NCI-H146 treated with DMSO at 0.1 percent for 48 hours (cell line): ENCODE results near the gene SAMSN1.

Experiments used
- DNase-seq: peaks from one replicate; lab custom pipeline; 2025; ENCODE audit not compliant: unreplicated experiment; lab: John Stamatoyannopoulos, UW

The SAMSN1 gene

GRCh38 chr21:14545906-14546480 lies at the start of gene SAMSN1:
SAMSN1 (minus strand) TSS chr21:14546315; CDS start chr21:14546261, 54 bp downstream.
- DNase-seq = no peak

DNA sequence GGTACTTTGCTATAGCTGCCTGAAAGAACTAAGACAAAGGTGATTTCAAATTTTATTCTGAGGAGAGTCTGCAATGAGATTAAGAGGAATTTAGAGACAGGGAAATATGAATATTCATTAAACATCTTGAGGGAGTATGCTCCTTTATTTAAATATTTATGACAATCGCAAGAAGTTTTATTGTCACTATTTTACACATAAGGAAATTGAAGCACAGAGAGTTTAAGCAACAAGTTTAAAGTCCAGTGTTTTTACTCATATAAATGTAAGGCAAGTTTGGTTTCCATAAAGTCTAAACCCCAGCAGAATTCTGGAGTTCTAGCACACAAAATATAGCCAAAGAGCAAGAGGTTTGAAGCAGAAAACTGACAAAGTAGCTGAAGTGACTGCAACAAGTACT lies 49.3 kb upstream of the SAMSN1 start:
- DNase-seq = no peak

DNA sequence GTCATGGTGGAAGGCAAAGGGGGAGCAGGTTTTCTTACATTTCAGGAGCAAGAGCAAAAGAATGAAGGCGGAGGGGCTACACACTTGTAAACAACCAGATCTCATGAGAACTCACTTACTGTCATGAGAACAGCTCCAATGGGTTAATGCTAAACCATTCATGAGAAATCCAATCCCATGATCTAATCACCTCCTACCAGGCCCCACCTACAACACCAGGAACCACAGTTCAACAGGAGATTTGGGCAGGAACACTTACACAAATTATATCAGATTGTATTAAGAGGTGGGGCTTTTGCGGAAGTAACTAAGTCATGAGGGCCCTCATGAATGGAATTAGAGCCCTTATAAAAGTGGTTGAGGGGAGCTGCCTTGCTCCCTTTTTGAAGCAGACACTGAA lies 48.9 kb upstream of the SAMSN1 start:
- no peak for DNase-seq

- DNase-seq = no peak
These were observed 47.1 kb upstream of the SAMSN1 start for GRCh38 chr21:14593230-14593629.

- DNase-seq = no peak
These were observed 46.3 kb upstream of the SAMSN1 start for GRCh38 chr21:14592296-14593000.

DNA sequence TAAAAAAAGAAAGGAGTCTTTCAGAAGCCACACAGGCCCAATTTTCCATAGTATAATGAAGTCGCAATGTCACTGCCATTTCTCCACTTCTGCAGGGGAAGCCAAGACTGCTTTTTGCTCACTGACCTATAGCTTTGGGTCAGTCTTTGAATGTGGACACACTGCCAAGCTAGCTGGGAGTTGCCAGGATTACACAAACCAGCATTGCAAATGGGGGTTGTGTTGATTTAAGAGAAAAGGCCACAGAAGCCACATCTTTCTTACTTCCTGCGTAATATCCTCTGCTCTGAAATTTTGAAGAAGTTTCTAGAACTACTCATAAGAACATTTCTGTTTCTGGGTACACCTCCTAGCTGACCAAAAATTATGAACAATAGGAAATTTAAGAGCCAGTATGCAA lies 45.8 kb upstream of the SAMSN1 start:
- no peak for DNase-seq

- DNase-seq = no peak
These were observed 45.3 kb upstream of the SAMSN1 start for GRCh38 chr21:14591377-14591776.

- DNase-seq = no peak
These were observed 43.9 kb upstream of the SAMSN1 start for GRCh38 chr21:14589855-14590563.

DNA sequence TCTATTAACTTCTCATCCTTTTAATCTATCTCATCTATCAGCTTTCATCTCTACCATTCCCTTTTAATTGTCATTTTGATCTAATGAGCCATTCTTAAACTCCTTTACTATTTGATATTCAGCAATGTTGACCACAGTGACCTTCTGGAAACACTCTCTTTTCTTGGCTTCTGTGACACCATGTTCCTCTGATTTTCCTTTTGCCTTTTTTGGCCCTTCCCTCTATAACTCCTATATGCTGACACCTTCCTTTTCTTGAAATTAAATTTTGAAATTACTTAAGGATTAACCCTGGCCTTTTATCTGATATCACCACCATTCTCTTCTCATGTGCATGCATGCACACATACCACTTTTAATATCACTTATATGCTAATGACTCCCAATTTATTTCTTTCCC lies 41.2 kb upstream of the SAMSN1 start:
- DNase-seq = no peak

DNA sequence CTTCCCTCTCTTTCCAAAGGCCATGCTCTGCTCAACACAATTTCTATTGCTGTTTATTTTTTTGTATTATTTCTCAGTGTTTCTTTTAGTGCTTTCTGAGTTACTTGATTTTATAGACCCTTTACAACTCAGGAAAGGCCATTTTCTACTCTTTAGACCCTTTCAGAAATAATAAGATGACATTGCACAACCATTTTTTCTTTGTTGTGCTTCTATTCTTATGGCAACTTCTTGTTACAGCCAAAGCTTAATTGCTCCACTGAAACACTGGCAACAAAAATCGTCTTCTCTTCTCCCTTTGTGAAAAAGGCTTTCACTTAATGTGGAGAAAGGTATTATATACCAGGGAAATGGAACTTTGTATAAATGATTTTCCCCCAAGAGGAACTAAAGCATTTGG lies 39.0 kb upstream of the SAMSN1 start:
- no peak for DNase-seq

- no peak for DNase-seq
These were observed 38.4 kb upstream of the SAMSN1 start for GRCh38 chr21:14584357-14585095.

DNA sequence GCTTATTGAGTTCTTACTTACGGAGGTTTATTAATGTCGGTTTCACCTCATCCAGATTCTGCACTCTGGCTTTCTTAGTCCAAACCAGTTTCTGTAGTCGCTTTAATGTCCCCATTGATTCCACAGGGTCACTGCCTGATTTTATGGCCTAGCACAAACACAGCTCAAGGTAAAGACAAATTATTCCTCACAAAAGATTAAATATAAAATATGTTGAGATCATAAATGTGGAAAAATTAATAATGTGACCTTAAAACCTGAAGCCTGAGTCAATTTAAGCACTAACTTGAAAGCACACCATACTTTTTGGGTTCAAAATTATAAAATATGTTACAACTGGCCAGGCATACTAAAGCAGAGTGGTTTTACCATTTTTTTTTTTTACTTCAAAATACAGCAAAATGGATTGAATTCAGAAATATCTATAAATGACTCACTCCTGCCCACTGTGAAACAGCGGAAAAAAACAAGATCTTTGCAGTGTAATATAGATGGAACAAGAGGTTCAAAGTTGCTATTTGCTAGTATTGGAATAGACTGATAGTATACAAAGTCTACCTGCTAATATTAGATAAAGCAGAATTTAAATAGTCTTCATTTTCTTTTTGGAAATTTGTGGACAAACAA lies 37.6 kb upstream of the SAMSN1 start:
- DNase-seq = no peak

- DNase-seq = no peak
These were observed 37.0 kb upstream of the SAMSN1 start for GRCh38 chr21:14582934-14583628.

DNA sequence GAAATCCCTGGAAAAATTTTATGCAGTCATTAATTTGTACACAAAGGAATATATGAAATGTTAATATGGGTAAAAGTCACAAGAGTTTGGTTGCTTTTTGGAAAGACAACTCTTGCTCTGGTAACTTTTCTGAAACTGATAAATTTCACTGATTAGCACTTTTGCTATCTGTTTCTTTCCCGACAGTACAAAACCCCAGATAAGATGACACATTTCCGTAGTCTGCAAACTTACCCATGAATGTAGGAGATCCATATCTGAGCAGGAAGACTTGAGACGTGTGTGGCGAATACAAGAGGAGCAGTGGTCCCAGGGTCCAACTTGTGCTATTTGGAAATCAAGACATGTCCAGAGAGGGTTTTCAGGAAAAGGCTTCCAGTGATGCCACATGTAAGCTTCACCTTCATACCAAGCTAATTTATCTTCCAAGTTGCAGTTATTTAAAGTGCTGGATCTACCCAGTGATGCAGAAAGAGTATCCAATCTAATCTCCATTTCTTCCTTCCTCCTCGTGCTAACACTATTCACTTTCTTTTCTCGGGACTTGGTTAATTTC lies 35.9 kb upstream of the SAMSN1 start:
- DNase-seq = no peak

- DNase-seq = no peak
These were observed 27.1 kb upstream of the SAMSN1 start for GRCh38 chr21:14573244-14573643.

GRCh38 chr21:14572204-14572780 lies 26.2 kb upstream of the SAMSN1 start:
- no peak for DNase-seq

GRCh38 chr21:14569868-14570267 lies 23.8 kb upstream of the SAMSN1 start:
- DNase-seq = no peak

- no peak for DNase-seq
These were observed 23.0 kb upstream of the SAMSN1 start for GRCh38 chr21:14569026-14569621.
